ENCODE measurements around the gene CASKIN2. TPM values are rescaled to one million over a fixed set of nuclear protein-coding genes. Genes with fewer than 3 reads are reported as not detected.
"Not testable (repeated sequence)": the region's sequence is repeated elsewhere in the genome, so short reads cannot be mapped to it uniquely, and the experiment has no call there.

Gene CASKIN2
- total RNA-seq, 6 donors from 2014 or later: 24.1 to 113 (median 48.5) TPM

GRCh38 chr17:75457047-75457654 lies 58.2 kb downstream of the CASKIN2 start:
- peak overlapping the region; percentile 82 to 92 (median 88) for H3K4me3 ChIP-seq
- peak; percentile 11 to 14 for TF ChIP-seq POLR2AphosphoS5 (IDR thresholded peaks at IDR 0.05)
- no peak for TF ChIP-seq EP300 (IDR thresholded peaks at IDR 0.05)
- H3K27ac ChIP-seq: peak overlapping the region; percentile 82 to 95 (median 94)
- H3K27me3 ChIP-seq: no peaks in the 10 kb centered on the region
- H3K36me3 ChIP-seq: no peaks in the 10 kb centered on the region
- DNase-seq (peak; percentile 45 to 85), ATAC-seq (ENCODE audit: low FRiP score in 2 of 2) (peak; percentile 5 to 46)
- H3K4me1 ChIP-seq: peaks cover 23 to 40% (median 32%) of the 10 kb centered on the region in 4 donors
- no peaks in the 10 kb centered on the region for H3K9me3 ChIP-seq
- WGBS, 2 donors: 0 to 1% methylated on average over 16 to 38 of the region's 38 CpGs

GRCh38 chr17:75456417-75457046 lies 58.8 kb downstream of the CASKIN2 start, which contains the start of gene TMEM94:
TMEM94 (plus strand) TSS chr17:75456635; CDS start chr17:75471906, 15,271 bp downstream.
- 0 to 3% methylated on average over 15 to 33 of the region's 33 CpGs for WGBS, 2 donors

GRCh38 chr17:75456039-75456416 lies 59.3 kb downstream of the CASKIN2 start:
- DNase-seq (no peak), ATAC-seq (ENCODE audit: low FRiP score in 2 of 2) (peak; percentile 44 to 53)
- 4 to 6% methylated on average over 13 of the region's 13 CpGs for WGBS, 2 donors
- TF ChIP-seq CTCF (IDR thresholded peaks at IDR 0.05) (no peak), POLR2A (IDR thresholded peaks at IDR 0.05) (peak in 1 of 4 donors; percentile 38), POLR2AphosphoS5 (IDR thresholded peaks at IDR 0.05) (no peak)
- Histone ChIP-seq H3K36me3 (no peaks in the 10 kb centered on the region), H3K27me3 (no peaks in the 10 kb centered on the region), H3K27ac (peak overlapping the region; percentile 82 to 95 (median 94)), H3K4me3 (peak overlapping the region; percentile 13 to 88 (median 84)), H3K4me1 (peaks cover 23 to 40% (median 32%) of the 10 kb centered on the region in 4 donors), H3K9me3 (no peaks in the 10 kb centered on the region)

More at GRCh38 chr17:75456417-75457046, 58.8 kb downstream of the CASKIN2 start, which contains the start of gene TMEM94:
- Histone ChIP-seq H3K27me3 (no peaks in the 10 kb centered on the region), H3K27ac (peak within 1 kb of the TSS; percentile 82 to 95 (median 94)), H3K9me3 (no peaks in the 10 kb centered on the region), H3K36me3 (no peaks in the 10 kb centered on the region), H3K4me1 (peaks cover 23 to 40% (median 32%) of the 10 kb centered on the region in 4 donors), H3K4me3 (peak within 1 kb of the TSS; percentile 82 to 92 (median 88))
- DNase-seq (peak; percentile 87 to 95), ATAC-seq (ENCODE audit: low FRiP score in 2 of 2) (peak; percentile 97 to 98)
- TF ChIP-seq POLR2AphosphoS5 (IDR thresholded peaks at IDR 0.05): peak; percentile 54 to 70
- TF ChIP-seq POLR2A (IDR thresholded peaks at IDR 0.05): peak in 3 of 4 donors; percentile 15 to 78 (median 38)
- TF ChIP-seq EP300 (IDR thresholded peaks at IDR 0.05): no peak

GRCh38 chr17:75454672-75455071 lies 60.7 kb downstream of the CASKIN2 start:
- DNase-seq; H3K9me3 ChIP-seq; H3K4me3 ChIP-seq; ATAC-seq (ENCODE audit: low FRiP score in 2 of 2); H3K27me3 ChIP-seq; H3K27ac ChIP-seq; H3K36me3 ChIP-seq: not testable (repeated sequence)
- peaks cover 19 to 30% (median 25%) of the 10 kb centered on the region in 4 donors for H3K4me1 ChIP-seq
- 94 to 98% methylated on average over 3 of the region's 3 CpGs for WGBS, 2 donors

GRCh38 chr17:75454193-75454592 lies 61.1 kb downstream of the CASKIN2 start:
- Histone ChIP-seq H3K27me3 (no peaks in the 10 kb centered on the region), H3K27ac (no peak overlapping the region), H3K9me3 (no peaks in the 10 kb centered on the region), H3K4me1 (peaks cover 15 to 25% (median 20%) of the 10 kb centered on the region in 4 donors), H3K4me3 (no peak overlapping the region), H3K36me3 (no peaks in the 10 kb centered on the region)
- TF ChIP-seq CTCF (IDR thresholded peaks at IDR 0.05) (no peak), POLR2A (IDR thresholded peaks at IDR 0.05) (no peak), POLR2AphosphoS5 (IDR thresholded peaks at IDR 0.05) (no peak), EP300 (IDR thresholded peaks at IDR 0.05) (no peak)
- no peak for ATAC-seq (ENCODE audit: low FRiP score in 2 of 2)
- DNase-seq: no peak

GRCh38 chr17:75450270-75450669 lies 65.1 kb downstream of the CASKIN2 start:
- 89 to 90% methylated on average over 4 of the region's 4 CpGs for WGBS, 2 donors

More at GRCh38 chr17:75450270-75450669, 65.1 kb downstream of the CASKIN2 start:
- no peak overlapping the region for H3K27ac ChIP-seq
- no peaks in the 10 kb centered on the region for H3K27me3 ChIP-seq
- TF ChIP-seq EP300 (IDR thresholded peaks at IDR 0.05) (no peak), POLR2AphosphoS5 (IDR thresholded peaks at IDR 0.05) (no peak), CTCF (IDR thresholded peaks at IDR 0.05) (no peak), POLR2A (IDR thresholded peaks at IDR 0.05) (no peak)
- H3K4me3 ChIP-seq: no peak overlapping the region
- no peak for ATAC-seq (ENCODE audit: low FRiP score in 2 of 2)
- DNase-seq: no peak
- H3K4me1 ChIP-seq: peaks cover 0 to 3% (median 1%) of the 10 kb centered on the region in 4 donors
- H3K36me3 ChIP-seq: no peaks in the 10 kb centered on the region
- H3K9me3 ChIP-seq: no peaks in the 10 kb centered on the region

Data from upper lobe of left lung (tissue), 6 donors.